SK-N-MC (cell line): Measurements from ENCODE around the gene GBX1.

Source experiments
- EZH2 ChIP-seq: fragments of 200-600 bp; sonication (generic); IDR thresholded peaks from one replicate; pipeline ENCODE4 v1.6.1; 2017; ENCODE audit warnings: antibody characterized with exemption
- FOXP2 ChIP-seq: optimal IDR thresholded peaks from 2 replicates; pipeline ENCODE3; 2011; ENCODE audit warnings: mild to moderate bottlenecking, moderate library complexity; ENCODE audit not compliant: insufficient read depth; ENCODE audit errors: extremely low read length, control extremely low read depth
- POLR2AphosphoS5 ChIP-seq: IDR thresholded peaks from 2 replicates; pipeline ENCODE4 v1.6.1; 2012; ENCODE audit warnings: mild to moderate bottlenecking, low read depth, low read length, borderline replicate concordance

DNA sequence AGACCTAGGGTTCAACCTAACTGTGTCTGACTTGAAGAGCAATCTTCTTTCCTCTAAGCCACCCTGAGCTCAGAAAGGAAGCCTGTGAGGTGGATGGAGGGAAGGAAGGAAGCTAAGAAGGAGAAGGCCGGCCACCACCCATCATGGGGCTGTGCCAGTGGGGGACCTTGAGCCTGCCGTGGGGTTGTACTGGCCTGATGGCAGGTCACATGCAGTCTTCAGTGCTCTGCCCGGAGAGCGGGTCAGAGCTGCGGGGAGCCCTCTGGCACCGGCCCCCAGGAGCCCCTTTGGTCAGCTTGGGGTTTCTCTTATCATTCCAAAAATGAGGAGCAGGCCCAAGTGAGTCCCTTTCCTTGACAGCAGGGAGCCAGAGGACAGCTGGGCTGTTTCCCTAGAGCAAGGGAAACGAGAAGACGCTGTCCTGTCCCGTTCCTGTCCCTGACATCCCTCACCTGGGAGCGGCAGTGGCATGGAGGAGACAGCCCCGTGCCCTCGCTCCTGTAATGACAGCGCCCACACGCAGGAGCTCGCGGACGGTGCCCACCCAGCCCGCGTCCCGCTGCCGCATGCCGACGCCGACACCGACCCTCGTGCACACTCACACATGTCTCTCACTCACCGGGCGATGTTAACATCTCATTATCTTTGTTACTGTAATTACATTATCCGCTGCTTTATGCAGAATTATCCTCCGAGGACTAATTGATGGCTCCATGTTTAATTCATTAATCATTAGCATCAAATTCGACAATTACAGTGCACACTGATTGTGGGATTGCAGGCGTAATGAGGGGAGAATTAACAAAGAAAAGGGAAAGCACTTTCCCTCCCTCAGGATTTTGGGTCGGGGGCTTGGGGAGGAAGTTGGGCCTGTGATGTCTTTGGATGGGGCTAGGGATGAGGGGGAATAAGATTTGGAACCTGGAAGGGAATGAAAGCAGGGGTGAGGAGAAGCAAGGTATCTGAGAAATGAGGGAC, 31.3 kb downstream of the GBX1 start:
- TF ChIP-seq POLR2AphosphoS5 (no peak), EZH2 (no peak), FOXP2 (no peak)
